Measurements from ENCODE around the gene BRSK1.

BRSK1 gene

GRCh38 chr19:55252760-55253663 lies 30.8 kb upstream of the BRSK1 start:
- H3K4me3 ChIP-seq (ENCODE audit: low read depth, low read length), result no peak overlapping the region

GRCh38 chr19:55253842-55254624 lies 29.8 kb upstream of the BRSK1 start:
- H3K4me3 ChIP-seq (ENCODE audit: low read depth, low read length), result no peak overlapping the region
- DNase-seq (ENCODE audit: low read depth), result no peak

More at GRCh38 chr19:55252760-55253663, 30.8 kb upstream of the BRSK1 start:
- DNase-seq (ENCODE audit: low read depth), result no peak

GRCh38 chr19:55254625-55254977 lies 29.2 kb upstream of the BRSK1 start:
- DNase-seq (ENCODE audit: low read depth), result no peak
- no peak overlapping the region for H3K4me3 ChIP-seq (ENCODE audit: low read depth, low read length)

- no peak for DNase-seq (ENCODE audit: low read depth)
- H3K4me3 ChIP-seq (ENCODE audit: low read depth, low read length), result no peak overlapping the region
Measured at GRCh38 chr19:55255618-55256423, 28.0 kb upstream of the BRSK1 start.

- DNase-seq (ENCODE audit: low read depth), result no peak
- peak overlapping the region; percentile 81 for H3K4me3 ChIP-seq (ENCODE audit: low read depth, low read length)
Measured at GRCh38 chr19:55256562-55257460, 27.0 kb upstream of the BRSK1 start.

- H3K4me3 ChIP-seq (ENCODE audit: low read depth, low read length), result peak overlapping the region; percentile 81
- DNase-seq (ENCODE audit: low read depth), result no peak
Measured at GRCh38 chr19:55257461-55258420, 26.1 kb upstream of the BRSK1 start.

GRCh38 chr19:55258476-55258827 lies 25.3 kb upstream of the BRSK1 start:
- no peak for DNase-seq (ENCODE audit: low read depth)
- peak overlapping the region; percentile 81 for H3K4me3 ChIP-seq (ENCODE audit: low read depth, low read length)

- DNase-seq (ENCODE audit: low read depth), result peak; percentile 98
- H3K4me3 ChIP-seq (ENCODE audit: low read depth, low read length), result peak within 1 kb of the TSS; percentile 81
Measured at GRCh38 chr19:55258828-55259539, 24.8 kb upstream of the BRSK1 start, which contains the start of gene PPP6R1. PPP6R1 (minus strand) TSS chr19:55259017; CDS start chr19:55247103, 11,914 bp downstream.

GRCh38 chr19:55259540-55260210 lies 24.1 kb upstream of the BRSK1 start:
- no peak for DNase-seq (ENCODE audit: low read depth)
- H3K4me3 ChIP-seq (ENCODE audit: low read depth, low read length), result peak overlapping the region; percentile 81

- no peak for DNase-seq (ENCODE audit: low read depth)
- no peak overlapping the region for H3K4me3 ChIP-seq (ENCODE audit: low read depth, low read length)
Measured at GRCh38 chr19:55261671-55262126, 22.1 kb upstream of the BRSK1 start.

GRCh38 chr19:55262359-55262758 lies 21.4 kb upstream of the BRSK1 start:
- DNase-seq (ENCODE audit: low read depth), result no peak
- no peak overlapping the region for H3K4me3 ChIP-seq (ENCODE audit: low read depth, low read length)

- no peak overlapping the region for H3K4me3 ChIP-seq (ENCODE audit: low read depth, low read length)
- DNase-seq (ENCODE audit: low read depth), result no peak
Measured at GRCh38 chr19:55264531-55264930, 19.3 kb upstream of the BRSK1 start.

GRCh38 chr19:55265173-55265572 lies 18.6 kb upstream of the BRSK1 start:
- no peak overlapping the region for H3K4me3 ChIP-seq (ENCODE audit: low read depth, low read length)
- no peak for DNase-seq (ENCODE audit: low read depth)

GRCh38 chr19:55265723-55266386 lies 17.9 kb upstream of the BRSK1 start:
- DNase-seq (ENCODE audit: low read depth), result no peak

GRCh38 chr19:55266404-55266803 lies 17.4 kb upstream of the BRSK1 start:
- no peak overlapping the region for H3K4me3 ChIP-seq (ENCODE audit: low read depth, low read length)

More at GRCh38 chr19:55265723-55266386, 17.9 kb upstream of the BRSK1 start:
- H3K4me3 ChIP-seq (ENCODE audit: low read depth, low read length), result no peak overlapping the region

GRCh38 chr19:55266840-55267239 lies 17.0 kb upstream of the BRSK1 start:
- no peak for DNase-seq (ENCODE audit: low read depth)
- H3K4me3 ChIP-seq (ENCODE audit: low read depth, low read length), result no peak overlapping the region

More at GRCh38 chr19:55266404-55266803, 17.4 kb upstream of the BRSK1 start:
- DNase-seq (ENCODE audit: low read depth), result no peak

Measured in skeletal muscle cell (primary cell).